SK-N-SH treated with all-trans-retinoic acid at 6 μM for 48 hours (cell line): Measurements from ENCODE around the gene XKRX.

Source experiments
- ARNTL ChIP-seq: fragments of 450-650 bp; formaldehyde crosslinking; IDR thresholded peaks from 2 replicates; pipeline ENCODE4 v1.5.0; 2020; ENCODE audit warnings: low read depth, mild to moderate bottlenecking, moderate library complexity, borderline replicate concordance
- BACH2 ChIP-seq: fragments of 250-450 bp; sonication (Bioruptor Pico); IDR thresholded peaks from 2 replicates; pipeline ENCODE4 v1.9.0; 2021; ENCODE audit warnings: mild to moderate bottlenecking, borderline replicate concordance
- CREB5 ChIP-seq: fragments of 250-450 bp; sonication (Bioruptor Pico); IDR thresholded peaks from 2 replicates; pipeline ENCODE4 v1.5.1; 2020; ENCODE audit warnings: low read depth, mild to moderate bottlenecking, moderate library complexity
- CSDC2 ChIP-seq: fragments of 250-450 bp; sonication (Bioruptor Pico); IDR thresholded peaks from 2 replicates; pipeline ENCODE4 v1.5.0; 2020; ENCODE audit warnings: mild to moderate bottlenecking, moderate library complexity
- ESRRG ChIP-seq: fragments of 250-450 bp; sonication (Bioruptor Pico); IDR thresholded peaks from 2 replicates; pipeline ENCODE4 v1.6.1; 2021; ENCODE audit warnings: mild to moderate bottlenecking
- OSR1 ChIP-seq: fragments of 250-450 bp; sonication (Bioruptor Pico); IDR thresholded peaks from 2 replicates; pipeline ENCODE4 v1.8.0; 2022; ENCODE audit warnings: moderate library complexity, mild to moderate bottlenecking, inconsistent platforms
- PATZ1 ChIP-seq: fragments of 250-450 bp; sonication (Bioruptor Pico); IDR thresholded peaks from 2 replicates; pipeline ENCODE4 v1.8.0; 2020; ENCODE audit warnings: mild to moderate bottlenecking, moderate library complexity, borderline replicate concordance
- PPARA ChIP-seq: fragments of 250-450 bp; sonication (Bioruptor Pico); IDR thresholded peaks from 2 replicates; pipeline ENCODE4 v1.5.0; 2020; ENCODE audit warnings: mild to moderate bottlenecking, borderline replicate concordance
- RARB ChIP-seq: fragments of 250-450 bp; sonication (Bioruptor Pico); IDR thresholded peaks from 2 replicates; pipeline ENCODE4 v1.8.0; 2021; ENCODE audit warnings: mild to moderate bottlenecking, moderate library complexity
- SNAI2 ChIP-seq: fragments of 250-450 bp; sonication (Bioruptor Pico); IDR thresholded peaks from 2 replicates; pipeline ENCODE4 v1.5.0; 2020; ENCODE audit warnings: mild to moderate bottlenecking, moderate library complexity
- TCF4 ChIP-seq: fragments of 250-450 bp; sonication (Bioruptor Pico); IDR thresholded peaks from 2 replicates; pipeline ENCODE4 v1.8.0; 2021; ENCODE audit warnings: mild to moderate bottlenecking, moderate library complexity, borderline replicate concordance
- ZFP3 ChIP-seq: fragments of 250-450 bp; sonication (Bioruptor Pico); IDR thresholded peaks from 2 replicates; pipeline ENCODE4 v1.5.0; 2020; ENCODE audit warnings: mild to moderate bottlenecking, moderate library complexity

GRCh38 chrX:100948557-100948956 lies 19.8 kb upstream of the XKRX start:
- TF ChIP-seq PATZ1 (CRISPR knock-in tag) (no peak), PPARA (no peak), TCF4 (no peak), CREB5 (CRISPR knock-in tag) (no peak), RARB (no peak), ARNTL (CRISPR knock-in tag) (no peak), OSR1 (CRISPR knock-in tag) (no peak), ZFP3 (no peak), CSDC2 (CRISPR knock-in tag) (no peak), SNAI2 (CRISPR knock-in tag) (no peak), BACH2 (CRISPR knock-in tag) (no peak), ESRRG (CRISPR knock-in tag) (no peak)
